K562 (cell line): ENCODE measurements around the gene SPTAN1. TPM values are rescaled to one million over a fixed set of nuclear protein-coding genes. Genes with fewer than 3 reads are reported as not detected.

ENCODE experiments used
- ATAC-seq: fragments of 200-7000 bp; cut with Tn5 transposase; 3 replicates; pipeline ENCODE4 v1.9.1; 2020; ENCODE audit warnings: moderate library complexity
- BruUV-seq: library from RNA; stranded (reverse); fragments of 400-500 nt; replicated peaks from 2 replicates; lab custom pipeline; 2021; lab: Mats Ljungman, UMichigan
- CTCF ChIA-PET: fragments of 300-600 bp; formaldehyde crosslinking; extraction: SDS; loops from one replicate; lab custom pipeline; 2021; ENCODE audit warnings: low intra/inter-chr PET ratio; lab: Yijun Ruan, JAX
- POLR2A ChIA-PET: fragments of 300-600, 350-650 bp; sonication (Branson Sonifier 250); formaldehyde crosslinking; extraction: SDS; loops from one replicate; lab custom pipeline; 2021; ENCODE audit warnings: antibody characterized with exemption, inconsistent platforms; lab: Yijun Ruan, JAX
- DNase-seq, 4 experiments: peaks; one replicate each; pipeline versions ENCODE4 v3.0.0 to v3.0.0-alpha.2; 2011 to 2018; ENCODE audit warnings: low spot score in 3 of 4, mixed read lengths in 3 of 4; ENCODE audit errors: extremely low read depth in 1 of 4
- FAIRE-seq: peaks from 2 replicates; lab custom pipeline; 2011; peaks lifted over from hg19 to GRCh38; lab: Jason Lieb, UNC
- H2AFZ ChIP-seq: 2 replicates; pipeline ENCODE4 v1.6.0; 2011; ENCODE audit warnings: low read depth, low read length, control low read depth, inconsistent platforms
- H3K27ac ChIP-seq: fragments of 200-600 bp; 3 replicates; pipeline ENCODE4 v1.8.0; 2011; ENCODE audit warnings: low read depth, mild to moderate bottlenecking, control low read depth, inconsistent platforms, low read length, moderate library complexity, mixed read lengths; ENCODE audit errors: extremely low read depth
- H3K27me3 ChIP-seq, 2 experiments: fragments of 300-600 bp in 1 of 2; 2 replicates in 1 of 2; 3 replicates in 1 of 2; pipeline versions ENCODE4 v1.6.0 to v1.8.0; 2011; ENCODE audit warnings: inconsistent platforms in 2 of 2, low read length in 2 of 2, mild to moderate bottlenecking in 1 of 2, mixed read lengths in 1 of 2, moderate library complexity in 1 of 2; ENCODE audit not compliant: control insufficient read depth in 2 of 2, insufficient read depth in 2 of 2
- H3K36me3 ChIP-seq: fragments of 300-600 bp; 3 replicates; pipeline ENCODE4 v1.8.0; 2011; ENCODE audit warnings: mild to moderate bottlenecking, low read length, inconsistent platforms; ENCODE audit not compliant: control insufficient read depth, insufficient read depth
- H3K4me1 ChIP-seq, 2 experiments: fragments of 200-600 bp in 1 of 2; replicated peaks in 1 of 2; 2 replicates in 1 of 2; 3 replicates in 1 of 2; pipeline versions ENCODE4 v1.5.1 to v1.8.0; 2011; ENCODE audit warnings: inconsistent platforms in 2 of 2, low read length in 2 of 2, mild to moderate bottlenecking in 1 of 2, mixed read lengths in 1 of 2, moderate library complexity in 1 of 2; ENCODE audit not compliant: control insufficient read depth in 2 of 2, insufficient read depth in 2 of 2
- H3K4me2 ChIP-seq: 2 replicates; pipeline ENCODE4 v1.6.1; 2011; ENCODE audit warnings: low read length, control low read depth, inconsistent platforms, mixed read lengths; ENCODE audit not compliant: insufficient read depth
- H3K4me3 ChIP-seq: fragments of 200-600 bp; sonication (generic), shearing (Covaris generic); 2 replicates; pipeline ENCODE4 v1.5.1; 2016; ENCODE audit warnings: control low read depth, inconsistent platforms
- H3K79me2 ChIP-seq: fragments of 200-600 bp; 3 replicates; pipeline ENCODE4 v1.8.0; 2011; ENCODE audit warnings: low read length, inconsistent platforms; ENCODE audit not compliant: control insufficient read depth, insufficient read depth
- H3K9ac ChIP-seq, 2 experiments: 2 replicates each; pipeline versions ENCODE4 v1.6.0 to v1.6.1; 2011; ENCODE audit warnings: low read depth in 2 of 2, low read length in 2 of 2, control low read depth in 1 of 2, inconsistent platforms in 1 of 2, mild to moderate bottlenecking in 1 of 2, mixed read lengths in 1 of 2; ENCODE audit not compliant: insufficient read depth in 1 of 2
- H3K9me1 ChIP-seq: one replicate; pipeline ENCODE4 v1.6.0; 2011; ENCODE audit warnings: inconsistent platforms, mild to moderate bottlenecking, low read length, moderate library complexity; ENCODE audit not compliant: control insufficient read depth, insufficient read depth
- H3K9me3 ChIP-seq: replicated peaks from 2 replicates; pipeline ENCODE4 v1.5.1; 2011; ENCODE audit warnings: low read depth, low read length, inconsistent platforms; ENCODE audit not compliant: control insufficient read depth, insufficient read depth
- H4K20me1 ChIP-seq: replicated peaks from 2 replicates; pipeline ENCODE4 v1.6.1; 2011; ENCODE audit warnings: low read length, inconsistent platforms, mixed read lengths; ENCODE audit not compliant: control insufficient read depth, insufficient read depth
- CBX1 ChIP-seq: sonication (generic); IDR thresholded peaks from 2 replicates; pipeline ENCODE4 v1.6.1; 2016; ENCODE audit warnings: antibody characterized with exemption, low read depth, mild to moderate bottlenecking
- GATAD2A ChIP-seq: fragments of 450-650 bp; IDR thresholded peaks from 2 replicates; pipeline ENCODE4 v1.6.1; 2017
- KDM5B ChIP-seq: fragments of 200-600 bp; sonication (generic); IDR thresholded peaks from 2 replicates; pipeline ENCODE4 v1.6.1; 2012; ENCODE audit warnings: low read depth, mild to moderate bottlenecking, moderate library complexity, low read length, control low read depth, inconsistent platforms; ENCODE audit not compliant: insufficient replicate concordance
- KLF16 ChIP-seq: IDR thresholded peaks from 2 replicates; pipeline ENCODE4 v1.6.1; 2016; ENCODE audit warnings: antibody characterized with exemption
- MTA1 ChIP-seq: fragments of 450-650 bp; IDR thresholded peaks from 2 replicates; pipeline ENCODE4 v1.6.1; 2017; ENCODE audit warnings: borderline replicate concordance
- SIN3A ChIP-seq, 2 experiments: fragments of 150-350 bp in 1 of 2; IDR thresholded peaks; 2 replicates each; pipeline ENCODE4 v1.6.1; 2011 to 2016; ENCODE audit warnings: borderline replicate concordance in 2 of 2, low read depth in 2 of 2, low read length in 2 of 2, mild to moderate bottlenecking in 2 of 2, moderate library complexity in 2 of 2; ENCODE audit not compliant: control insufficient read depth in 1 of 2
- SMARCC2 ChIP-seq: fragments of 450-650 bp; IDR thresholded peaks from 2 replicates; pipeline ENCODE4 v1.6.1; 2017; ENCODE audit warnings: antibody characterized with exemption, moderate library complexity, mild to moderate bottlenecking, low read depth
- XRCC4 ChIP-seq: IDR thresholded peaks from one replicate; pipeline ENCODE4 v1.6.1; 2011; ENCODE audit not compliant: insufficient read depth, insufficient read length; ENCODE audit errors: extremely low read depth
- ZBTB1 ChIP-seq: sonication (generic); formaldehyde crosslinking; IDR thresholded peaks from 2 replicates; pipeline ENCODE4 v1.8.1; 2023; ENCODE audit warnings: missing genetic modification reagents, low read depth, mild to moderate bottlenecking, borderline replicate concordance
- ZNF197 ChIP-seq: fragments of 200-800 bp; sonication (Bioruptor generic); IDR thresholded peaks from 2 replicates; pipeline ENCODE4 v1.6.1; 2016; ENCODE audit warnings: low read depth, missing genetic modification characterization, missing compliant biosample characterization
- ZNF507 ChIP-seq: conservative IDR thresholded peaks from 2 replicates; pipeline ENCODE4 v1.6.1; 2017; ENCODE audit warnings: missing genetic modification characterization, missing compliant biosample characterization
- ZNF561 ChIP-seq: fragments of 450-650 bp; formaldehyde crosslinking; conservative IDR thresholded peaks from 2 replicates; pipeline ENCODE4 v1.4.0; 2020; ENCODE audit warnings: mild to moderate bottlenecking, moderate library complexity
- WGBS: fragments of 100-300 bp; shearing (Covaris generic); methylation state at CpG from one replicate; pipeline ENCODE4 v1.1.6; 2016; ENCODE audit warnings: low coverage, mixed read lengths; ENCODE audit not compliant: insufficient coverage; ENCODE audit errors: missing lambda C conversion rate; 5-methylcytosine and 5-hydroxymethylcytosine counted together
- in situ Hi-C: fragments of 300-500 bp; cut with MboI; formaldehyde crosslinking; loops from 4 replicates; pipeline ENCODE4 v1.15.0; 2018; ENCODE audit warnings: inconsistent platforms, mixed read lengths
- intact Hi-C: fragments of 100-400 bp; cut with micrococcal nuclease; formaldehyde crosslinking; loops from 2 replicates; pipeline ENCODE4 v1.14.2; 2022
- polyA plus RNA-seq, 8 experiments: library from polyadenylated mRNA; depleted of rRNA in 4 of 8; stranded (reverse) in 5 of 8; unstranded in 3 of 8; fragments of >200 nt; fragmentation: Nextera tagmentation in 2 of 8; fragmentation: Illumina TruSeq in 1 of 8; extraction: Ambion mirVana in 2 of 8; extraction: Trizol in 1 of 8; gene quantifications; 2 replicates each; pipeline versions ENCODE4 v1.2.1 to v1.2.3, GENCODE V29; 2011 to 2014; ENCODE audit warnings: inconsistent platforms in 1 of 8, missing spikeins in 1 of 8
- total RNA-seq, 7 experiments: library from RNA; depleted of rRNA in 6 of 7; stranded (reverse); fragments of >200 nt in 6 of 7; fragmentation: Illumina TruSeq in 2 of 7; extraction: Trizol in 2 of 7; gene quantifications; 2 replicates each; pipeline versions ENCODE4 v1.2.1 to v1.2.3, GENCODE V29; 2011 to 2021; ENCODE audit warnings: low replicate concordance in 1 of 7
- TF ChIP-seq, protein P1 (sequence below): fragments of 450-650 bp; IDR thresholded peaks from one replicate; pipeline ENCODE4 v1.6.1; 2018; ENCODE audit warnings: mild to moderate bottlenecking, moderate library complexity; ENCODE audit not compliant: partially characterized antibody
- TF ChIP-seq, protein P2 (sequence below): sonication (generic); formaldehyde crosslinking; IDR thresholded peaks from 2 replicates; pipeline ENCODE4 v1.5.0; 2020; ENCODE audit warnings: missing genetic modification reagents
- TF ChIP-seq, protein P3 (sequence below): fragments of 250-450 bp; sonication (Bioruptor Pico); IDR thresholded peaks from 2 replicates; pipeline ENCODE4 v1.8.0; 2021; ENCODE audit warnings: mild to moderate bottlenecking, moderate library complexity

The SPTAN1 gene
- total and polyA plus RNA-seq, 9 of the 15 experiments (the other 6 are each of a cell fraction or from before 2014, with no cell fraction given) = 1.5 to 13.5 (median 6.8) TPM

DNA sequence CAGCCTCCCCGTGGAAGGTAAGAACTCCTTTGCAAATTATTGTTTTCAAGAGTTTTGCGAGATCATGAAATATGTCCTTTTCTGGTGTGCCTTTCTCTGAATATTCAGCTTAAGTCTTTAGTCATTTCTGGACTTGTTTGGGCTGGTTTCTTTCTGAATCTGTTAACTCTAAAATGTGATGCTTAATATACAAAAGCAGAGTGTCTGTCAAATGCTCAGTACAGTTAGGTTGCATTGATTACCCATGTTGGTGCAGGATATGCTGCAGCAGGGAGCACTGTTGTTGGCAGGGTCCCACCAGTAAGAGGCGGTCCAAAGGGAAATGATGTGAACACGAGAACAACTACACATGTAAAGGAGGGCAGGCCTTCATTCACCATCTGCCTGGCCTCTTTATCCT, 47.7 kb downstream of the SPTAN1 start:
- POLR2A ChIA-PET = interaction anchor here (2.6 kb wide), 1 partner anchor 10 kb away, joined by 10 read pairs; no protein-coding TSS in a partner anchor
- CTCF ChIA-PET = no interaction called here
- ATAC-seq (no peak), DNase-seq (no peak), FAIRE-seq (no peak)
- H3K4me2 ChIP-seq = no peak overlapping the region
- in situ Hi-C loops = no loop called here
- no peaks in the 10 kb centered on the region for H3K9me3 ChIP-seq
- no peaks in the 10 kb centered on the region for H3K9me1 ChIP-seq
- H3K27me3 ChIP-seq = no peaks in the 10 kb centered on the region
- 42% methylated on average over 4 of the region's 4 CpGs for WGBS
- no peak overlapping the region for H2AFZ ChIP-seq
- no peaks in the 10 kb centered on the region for H3K79me2 ChIP-seq
- no TSS peak for BruUV-seq
- H3K4me3 ChIP-seq = no peak overlapping the region
- intact Hi-C loops = no loop called here
- no peaks in the 10 kb centered on the region for H3K36me3 ChIP-seq
- TF ChIP-seq SIN3A (IDR thresholded peaks at IDR 0.05; ENCODE audit: borderline replicate concordance in 2 of 2, control insufficient read depth in 1 of 2, low read depth in 2 of 2, low read length in 2 of 2) (no peak), ZBTB1 (no peak), MTA1 (no peak), GATAD2A (no peak), ZNF197 (CRISPR knock-in tag) (no peak), XRCC4 (no peak), ZNF507 (tag) (no peak), CBX1 (no peak), KDM5B (no peak), SMARCC2 (no peak), ZNF561 (no peak), KLF16 (no peak)
- TF ChIP-seq, protein P1, sequence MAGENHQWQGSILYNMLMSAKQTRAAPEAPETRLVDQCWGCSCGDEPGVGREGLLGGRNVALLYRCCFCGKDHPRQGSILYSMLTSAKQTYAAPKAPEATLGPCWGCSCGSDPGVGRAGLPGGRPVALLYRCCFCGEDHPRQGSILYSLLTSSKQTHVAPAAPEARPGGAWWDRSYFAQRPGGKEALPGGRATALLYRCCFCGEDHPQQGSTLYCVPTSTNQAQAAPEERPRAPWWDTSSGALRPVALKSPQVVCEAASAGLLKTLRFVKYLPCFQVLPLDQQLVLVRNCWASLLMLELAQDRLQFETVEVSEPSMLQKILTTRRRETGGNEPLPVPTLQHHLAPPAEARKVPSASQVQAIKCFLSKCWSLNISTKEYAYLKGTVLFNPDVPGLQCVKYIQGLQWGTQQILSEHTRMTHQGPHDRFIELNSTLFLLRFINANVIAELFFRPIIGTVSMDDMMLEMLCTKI = no peak
- TF ChIP-seq, protein P2, sequence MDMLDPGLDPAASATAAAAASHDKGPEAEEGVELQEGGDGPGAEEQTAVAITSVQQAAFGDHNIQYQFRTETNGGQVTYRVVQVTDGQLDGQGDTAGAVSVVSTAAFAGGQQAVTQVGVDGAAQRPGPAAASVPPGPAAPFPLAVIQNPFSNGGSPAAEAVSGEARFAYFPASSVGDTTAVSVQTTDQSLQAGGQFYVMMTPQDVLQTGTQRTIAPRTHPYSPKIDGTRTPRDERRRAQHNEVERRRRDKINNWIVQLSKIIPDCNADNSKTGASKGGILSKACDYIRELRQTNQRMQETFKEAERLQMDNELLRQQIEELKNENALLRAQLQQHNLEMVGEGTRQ (CRISPR knock-in tag) = no peak
- TF ChIP-seq, protein P3, sequence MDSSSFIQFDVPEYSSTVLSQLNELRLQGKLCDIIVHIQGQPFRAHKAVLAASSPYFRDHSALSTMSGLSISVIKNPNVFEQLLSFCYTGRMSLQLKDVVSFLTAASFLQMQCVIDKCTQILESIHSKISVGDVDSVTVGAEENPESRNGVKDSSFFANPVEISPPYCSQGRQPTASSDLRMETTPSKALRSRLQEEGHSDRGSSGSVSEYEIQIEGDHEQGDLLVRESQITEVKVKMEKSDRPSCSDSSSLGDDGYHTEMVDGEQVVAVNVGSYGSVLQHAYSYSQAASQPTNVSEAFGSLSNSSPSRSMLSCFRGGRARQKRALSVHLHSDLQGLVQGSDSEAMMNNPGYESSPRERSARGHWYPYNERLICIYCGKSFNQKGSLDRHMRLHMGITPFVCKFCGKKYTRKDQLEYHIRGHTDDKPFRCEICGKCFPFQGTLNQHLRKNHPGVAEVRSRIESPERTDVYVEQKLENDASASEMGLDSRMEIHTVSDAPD (CRISPR knock-in tag) = no peak
- H4K20me1 ChIP-seq = no peaks in the 10 kb centered on the region
- no peak overlapping the region for H3K9ac ChIP-seq
- no peak overlapping the region for H3K27ac ChIP-seq
- H3K4me1 ChIP-seq = peaks cover 0 to 3% of the 10 kb centered on the region in 2 experiments; a peak in 1 of 5 replicates
